H9 (cell line): ENCODE measurements around the gene C6orf47. TPM values are rescaled to one million over a fixed set of nuclear protein-coding genes. Genes with fewer than 3 reads are reported as not detected.
A peak's percentile ranks its signal among the peaks of the same experiment; 100 is the strongest.

Experiments used
- DNase-seq: peaks from one replicate; pipeline ENCODE4 v3.0.0-alpha.2; 2017
- H2AFZ ChIP-seq: one replicate; pipeline ENCODE4 v1.6.1; 2013; ENCODE audit warnings: mild to moderate bottlenecking, low read length, control low read depth, moderate library complexity
- H2AK5ac ChIP-seq: 2 replicates; pipeline ENCODE4 v1.6.1; 2013; ENCODE audit warnings: low read length, control low read depth, mixed read lengths; ENCODE audit not compliant: insufficient read length
- H2BK120ac ChIP-seq: one replicate; pipeline ENCODE4 v1.6.1; 2013; ENCODE audit warnings: low read depth, mild to moderate bottlenecking, low read length, control low read depth, inconsistent platforms; ENCODE audit not compliant: poor library complexity, severe bottlenecking
- H2BK12ac ChIP-seq: 2 replicates; pipeline ENCODE4 v1.6.1; 2013; ENCODE audit warnings: low read length, control low read depth, mixed read lengths, low read depth; ENCODE audit not compliant: insufficient read length
- H2BK15ac ChIP-seq: 2 replicates; pipeline ENCODE4 v1.6.1; 2013; ENCODE audit warnings: low read depth, low read length, control low read depth
- H2BK20ac ChIP-seq: one replicate; pipeline ENCODE4 v1.6.1; 2013; ENCODE audit warnings: low read depth, mild to moderate bottlenecking, low read length, control low read depth, inconsistent platforms; ENCODE audit not compliant: poor library complexity, severe bottlenecking
- H2BK5ac ChIP-seq: 2 replicates; pipeline ENCODE4 v1.6.1; 2013; ENCODE audit warnings: low read length, control low read depth, mixed read lengths; ENCODE audit not compliant: insufficient read length
- H3K14ac ChIP-seq: 2 replicates; pipeline ENCODE4 v1.6.1; 2013; ENCODE audit warnings: low read length, control low read depth; ENCODE audit not compliant: insufficient read depth
- H3K18ac ChIP-seq: 2 replicates; pipeline ENCODE4 v1.6.1; 2013; ENCODE audit warnings: low read depth, mild to moderate bottlenecking, mixed read lengths, low read length, control low read depth; ENCODE audit not compliant: insufficient read length
- H3K23ac ChIP-seq: 2 replicates; pipeline ENCODE4 v1.6.1; 2013; ENCODE audit warnings: low read length, control low read depth, mixed read lengths, low read depth; ENCODE audit not compliant: insufficient read length
- H3K23me2 ChIP-seq: 2 replicates; pipeline ENCODE4 v1.6.1; 2013; ENCODE audit warnings: low read depth, mild to moderate bottlenecking, mixed read lengths, low read length, control low read depth; ENCODE audit not compliant: insufficient read length, poor library complexity, severe bottlenecking
- H3K27ac ChIP-seq: 2 replicates; pipeline ENCODE4 v1.5.1; 2013; ENCODE audit warnings: low read length, control low read depth, mixed read lengths, low read depth; ENCODE audit not compliant: insufficient read length
- H3K27me3 ChIP-seq: 2 replicates; pipeline ENCODE4 v1.6.1; 2013; ENCODE audit warnings: low read length, control low read depth, inconsistent platforms; ENCODE audit not compliant: insufficient read depth
- H3K4ac ChIP-seq: 2 replicates; pipeline ENCODE4 v1.6.1; 2013; ENCODE audit warnings: low read depth, mild to moderate bottlenecking, control low read depth, inconsistent platforms, low read length, moderate library complexity
- H3K4me1 ChIP-seq: 2 replicates; pipeline ENCODE4 v1.6.1; 2013; ENCODE audit warnings: low read length, control low read depth, inconsistent platforms; ENCODE audit not compliant: insufficient read depth
- H3K4me2 ChIP-seq: 2 replicates; pipeline ENCODE4 v1.6.1; 2013; ENCODE audit warnings: low read length, control low read depth, mixed read lengths; ENCODE audit not compliant: insufficient read length, insufficient read depth
- H3K56ac ChIP-seq: 2 replicates; pipeline ENCODE4 v1.6.1; 2013; ENCODE audit warnings: low read depth, mild to moderate bottlenecking, mixed read lengths, low read length, control low read depth; ENCODE audit not compliant: insufficient read length
- H3K79me1 ChIP-seq: 2 replicates; pipeline ENCODE4 v1.6.1; 2013; ENCODE audit warnings: low read depth, mild to moderate bottlenecking, moderate library complexity, low read length, control low read depth, inconsistent platforms; ENCODE audit not compliant: insufficient read depth, poor library complexity, severe bottlenecking
- H3K79me2 ChIP-seq: 2 replicates; pipeline ENCODE4 v1.6.1; 2013; ENCODE audit warnings: low read length, control low read depth, inconsistent platforms; ENCODE audit not compliant: insufficient read depth
- H3K9ac ChIP-seq: 2 replicates; pipeline ENCODE4 v1.6.1; 2013; ENCODE audit warnings: low read length, control low read depth, mixed read lengths; ENCODE audit not compliant: insufficient read length; ENCODE audit errors: extremely low read depth
- H3K9me3 ChIP-seq: one replicate; pipeline ENCODE4 v1.6.1; 2013; ENCODE audit warnings: low read depth, low read length, inconsistent platforms; ENCODE audit not compliant: control insufficient read depth
- H3T11ph ChIP-seq: one replicate; pipeline ENCODE4 v1.6.1; 2013; ENCODE audit warnings: mild to moderate bottlenecking, low read length, control low read depth, inconsistent platforms
- H4K20me1 ChIP-seq: one replicate; pipeline ENCODE4 v1.6.1; 2013; ENCODE audit not compliant: control insufficient read depth, insufficient read length, insufficient read depth
- H4K5ac ChIP-seq: 2 replicates; pipeline ENCODE4 v1.6.1; 2013; ENCODE audit warnings: low read depth, mild to moderate bottlenecking, mixed read lengths, low read length, control low read depth; ENCODE audit not compliant: insufficient read length
- H4K8ac ChIP-seq: replicated peaks from 2 replicates; pipeline ENCODE4 v1.6.1; 2013; ENCODE audit warnings: low read length, control low read depth, mixed read lengths, low read depth; ENCODE audit not compliant: insufficient read length
- H4K91ac ChIP-seq: 2 replicates; pipeline ENCODE4 v1.6.1; 2013; ENCODE audit warnings: low read depth, mild to moderate bottlenecking, moderate library complexity, mixed read lengths, low read length, control low read depth; ENCODE audit not compliant: insufficient read length
- H3K27ac Mint-ChIP-seq, 3 experiments: 2 replicates in 2 of 3; 3 replicates in 1 of 3; pipeline ENCODE4 v1.8.0; 2020 to 2021; ENCODE audit warnings: mixed read lengths in 3 of 3, mild to moderate bottlenecking in 1 of 3, moderate library complexity in 1 of 3
- H3K27me3 Mint-ChIP-seq: 2 replicates; pipeline ENCODE4 v1.8.0; 2021; ENCODE audit warnings: low read depth, mild to moderate bottlenecking, moderate library complexity, mixed read lengths
- H3K36me3 Mint-ChIP-seq, 3 experiments: 2 replicates in 2 of 3; 3 replicates in 1 of 3; pipeline ENCODE4 v1.8.0; 2020 to 2021; ENCODE audit warnings: low read depth in 3 of 3, mixed read lengths in 3 of 3; ENCODE audit not compliant: insufficient read depth in 1 of 3
- H3K4me1 Mint-ChIP-seq, 2 experiments: 2 replicates each; pipeline ENCODE4 v1.8.0; 2020; ENCODE audit warnings: mixed read lengths in 2 of 2
- H3K4me3 Mint-ChIP-seq, 2 experiments: 2 replicates in 1 of 2; 3 replicates in 1 of 2; pipeline ENCODE4 v1.8.0; 2020 to 2021; ENCODE audit warnings: mild to moderate bottlenecking in 2 of 2, mixed read lengths in 2 of 2, moderate library complexity in 1 of 2
- H3K9me3 Mint-ChIP-seq, 2 experiments: 2 replicates in 1 of 2; 3 replicates in 1 of 2; pipeline ENCODE4 v1.8.0; 2020; ENCODE audit warnings: mild to moderate bottlenecking in 2 of 2, mixed read lengths in 2 of 2, moderate library complexity in 1 of 2
- WGBS: extraction: QIAGEN DNeasy Blood & Tissue Kit; methylation state at CpG from one replicate; pipeline ENCODE4 v1.1.7; 2013; ENCODE audit warnings: missing lambda C conversion rate, low lambda C conversion rate, mixed read lengths; ENCODE audit not compliant: insufficient read length; ENCODE audit errors: extremely low coverage; 5-methylcytosine and 5-hydroxymethylcytosine counted together
- total RNA-seq: library from RNA; stranded (reverse); gene quantifications from 2 replicates; pipeline ENCODE4 v1.2.1, GENCODE V29; 2021
- TF ChIP-seq, protein P1 (sequence below): fragments of 200-600 bp; sonication (generic); conservative IDR thresholded peaks from 3 replicates; pipeline ENCODE4 v1.8.0; 2021; ENCODE audit warnings: antibody characterized with exemption, mild to moderate bottlenecking

C6orf47 gene
- total RNA-seq, 1 experiment from 2014 or later: 19.0 TPM

DNA sequence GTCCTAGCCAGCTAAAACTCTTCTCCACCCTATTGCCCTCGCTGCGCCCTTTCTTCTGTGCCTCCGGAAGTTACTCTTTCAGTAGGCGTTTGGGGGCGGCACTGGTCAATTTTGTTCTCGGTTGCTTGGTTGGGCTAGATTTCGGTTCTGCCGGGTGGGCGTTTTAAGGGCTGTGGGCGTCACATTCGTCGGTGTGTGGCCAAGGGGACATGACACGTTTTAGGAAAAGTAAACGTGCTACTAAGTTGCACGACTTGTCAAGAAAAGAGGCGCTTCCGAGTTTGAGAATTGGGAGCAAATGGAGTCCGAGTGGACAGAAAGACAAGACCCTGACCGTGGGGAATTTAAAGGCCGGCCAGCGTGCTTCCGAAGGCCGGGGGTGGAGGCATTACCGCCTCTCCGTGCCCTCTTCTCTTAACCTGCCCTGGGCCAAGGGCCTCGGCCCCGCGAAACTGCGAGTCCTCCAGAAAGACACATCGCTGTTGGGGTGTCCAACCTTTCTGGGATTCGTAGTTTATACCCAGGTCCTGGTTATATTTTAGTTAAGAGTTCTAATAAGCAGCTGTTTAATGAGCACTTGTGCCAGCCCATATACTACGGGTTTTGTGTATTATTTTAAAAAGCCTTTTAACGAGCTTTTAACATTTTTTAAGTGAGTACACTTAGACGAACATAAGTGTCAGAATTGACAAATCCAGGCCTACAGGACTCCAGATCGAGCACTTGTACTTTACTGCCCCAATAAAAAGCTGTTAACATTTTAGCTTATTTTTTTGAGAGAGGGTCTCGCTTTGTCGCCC is 7.5 kb downstream of the C6orf47 start:
- Histone ChIP-seq H3K18ac (peak overlapping the region; percentile 93), H2BK5ac (peak overlapping the region; percentile 53), H3K79me2 (peaks cover 9% of the 10 kb centered on the region; the same call in 1 of the 2 replicates), H3T11ph (no peak overlapping the region), H3K9me3 (no peaks in the 10 kb centered on the region), H3K9ac (peak overlapping the region; percentile 84), H4K91ac (no peak overlapping the region), H4K8ac (no peak overlapping the region), H3K27me3 (no peaks in the 10 kb centered on the region), H2AK5ac (no peak overlapping the region), H3K4ac (no peak overlapping the region), H2BK15ac (no peak overlapping the region), H3K4me1 (no peaks in the 10 kb centered on the region), H2AFZ (no peak overlapping the region), H2BK120ac (no peak overlapping the region), H3K4me2 (peak overlapping the region; percentile 66), H3K27ac (peak overlapping the region; percentile 84), H3K23ac (no peak overlapping the region), H2BK20ac (no peak overlapping the region), H4K5ac (peak overlapping the region; percentile 65), H2BK12ac (no peak overlapping the region), H4K20me1 (no peaks in the 10 kb centered on the region), H3K56ac (no peak overlapping the region), H3K14ac (peak overlapping the region; percentile 72; the same call in 1 of the 2 replicates), H3K79me1 (peaks cover 7% of the 10 kb centered on the region), H3K23me2 (peaks cover 11% of the 10 kb centered on the region)
- WGBS: no CpG with 5 or more reads among the region's 37 CpGs
- DNase-seq: peak; percentile 93
- Mint-ChIP-seq H3K36me3 (peaks cover 23 to 44% (median 42%) of the 10 kb centered on the region in 3 experiments), H3K27me3 (no peaks in the 10 kb centered on the region), H3K4me1 (peaks cover 14 to 20% of the 10 kb centered on the region in 2 experiments), H3K27ac (peak overlapping the region; percentile 100), H3K4me3 (peak overlapping the region; percentile 83 to 95), H3K9me3 (no peaks in the 10 kb centered on the region)
- TF ChIP-seq, protein P1, sequence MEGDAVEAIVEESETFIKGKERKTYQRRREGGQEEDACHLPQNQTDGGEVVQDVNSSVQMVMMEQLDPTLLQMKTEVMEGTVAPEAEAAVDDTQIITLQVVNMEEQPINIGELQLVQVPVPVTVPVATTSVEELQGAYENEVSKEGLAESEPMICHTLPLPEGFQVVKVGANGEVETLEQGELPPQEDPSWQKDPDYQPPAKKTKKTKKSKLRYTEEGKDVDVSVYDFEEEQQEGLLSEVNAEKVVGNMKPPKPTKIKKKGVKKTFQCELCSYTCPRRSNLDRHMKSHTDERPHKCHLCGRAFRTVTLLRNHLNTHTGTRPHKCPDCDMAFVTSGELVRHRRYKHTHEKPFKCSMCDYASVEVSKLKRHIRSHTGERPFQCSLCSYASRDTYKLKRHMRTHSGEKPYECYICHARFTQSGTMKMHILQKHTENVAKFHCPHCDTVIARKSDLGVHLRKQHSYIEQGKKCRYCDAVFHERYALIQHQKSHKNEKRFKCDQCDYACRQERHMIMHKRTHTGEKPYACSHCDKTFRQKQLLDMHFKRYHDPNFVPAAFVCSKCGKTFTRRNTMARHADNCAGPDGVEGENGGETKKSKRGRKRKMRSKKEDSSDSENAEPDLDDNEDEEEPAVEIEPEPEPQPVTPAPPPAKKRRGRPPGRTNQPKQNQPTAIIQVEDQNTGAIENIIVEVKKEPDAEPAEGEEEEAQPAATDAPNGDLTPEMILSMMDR: no peak
